Vagina (tissue), 2 donors: ENCODE data around the gene EXD2. TPM values are rescaled to one million over a fixed set of nuclear protein-coding genes. Genes with fewer than 3 reads are reported as not detected.

Source experiments
- DNase-seq, 2 donors: peaks; one replicate each; pipeline ENCODE4 v3.0.0-alpha.2; 2017; ENCODE audit errors: extremely low spot score in 2 of 2
- H3K27ac ChIP-seq: fragments of 200-600 bp; sonication (generic); one replicate; pipeline ENCODE4 v1.5.1; 2019
- H3K27me3 ChIP-seq: fragments of 200-600 bp; sonication (generic); one replicate; pipeline ENCODE4 v1.5.1; 2019
- H3K36me3 ChIP-seq, 2 donors: fragments of 200-600 bp; sonication (generic); one replicate each; pipeline ENCODE4 v1.5.1; 2017 to 2019
- H3K4me1 ChIP-seq: fragments of 200-600 bp; sonication (generic); one replicate; pipeline ENCODE4 v1.5.1; 2019
- H3K4me3 ChIP-seq, 2 donors: fragments of 200-600 bp; sonication (generic); 1 replicate in 1 of 2; 2 replicates in 1 of 2; pipeline ENCODE4 v1.5.1; 2016 to 2019
- H3K9me3 ChIP-seq: fragments of 200-600 bp; sonication (generic); one replicate; pipeline ENCODE4 v1.5.1; 2019
- POLR2A ChIP-seq, 2 donors: fragments of 450-650 bp; IDR thresholded peaks; one replicate each; pipeline ENCODE4 v1.6.1; 2017; ENCODE audit warnings: antibody characterized with exemption in 2 of 2, mild to moderate bottlenecking in 2 of 2, moderate library complexity in 2 of 2
- POLR2AphosphoS5 ChIP-seq, 2 donors: sonication (generic); formaldehyde crosslinking; IDR thresholded peaks; one replicate each; pipeline ENCODE4 v1.9.0; 2017; ENCODE audit warnings: antibody characterized with exemption in 2 of 2, mild to moderate bottlenecking in 2 of 2, low read depth in 1 of 2; ENCODE audit not compliant: insufficient read depth in 1 of 2
- intact Hi-C: fragments of 100-400 bp; cut with DNase I; formaldehyde crosslinking; loops from one replicate; pipeline ENCODE4 v1.15.1; 2023
- total RNA-seq: library from RNA; depleted of rRNA; stranded (reverse); fragments of >200 nt; gene quantifications from one replicate; pipeline ENCODE4 v1.2.3, GENCODE V29; 2016
- TF ChIP-seq, protein P1 (sequence below), 3 experiments: fragments of 450-650 bp in 2 of 3; fragments of 200-600 bp in 1 of 3; sonication (generic) in 1 of 3; IDR thresholded peaks; one replicate each; pipeline ENCODE4 v1.5.1; 2017 to 2019; ENCODE audit warnings: antibody characterized with exemption in 3 of 3, mild to moderate bottlenecking in 2 of 3, moderate library complexity in 2 of 3

EXD2 gene, protein sequence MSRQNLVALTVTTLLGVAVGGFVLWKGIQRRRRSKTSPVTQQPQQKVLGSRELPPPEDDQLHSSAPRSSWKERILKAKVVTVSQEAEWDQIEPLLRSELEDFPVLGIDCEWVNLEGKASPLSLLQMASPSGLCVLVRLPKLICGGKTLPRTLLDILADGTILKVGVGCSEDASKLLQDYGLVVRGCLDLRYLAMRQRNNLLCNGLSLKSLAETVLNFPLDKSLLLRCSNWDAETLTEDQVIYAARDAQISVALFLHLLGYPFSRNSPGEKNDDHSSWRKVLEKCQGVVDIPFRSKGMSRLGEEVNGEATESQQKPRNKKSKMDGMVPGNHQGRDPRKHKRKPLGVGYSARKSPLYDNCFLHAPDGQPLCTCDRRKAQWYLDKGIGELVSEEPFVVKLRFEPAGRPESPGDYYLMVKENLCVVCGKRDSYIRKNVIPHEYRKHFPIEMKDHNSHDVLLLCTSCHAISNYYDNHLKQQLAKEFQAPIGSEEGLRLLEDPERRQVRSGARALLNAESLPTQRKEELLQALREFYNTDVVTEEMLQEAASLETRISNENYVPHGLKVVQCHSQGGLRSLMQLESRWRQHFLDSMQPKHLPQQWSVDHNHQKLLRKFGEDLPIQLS
- total RNA-seq: 14.5 TPM

DNA sequence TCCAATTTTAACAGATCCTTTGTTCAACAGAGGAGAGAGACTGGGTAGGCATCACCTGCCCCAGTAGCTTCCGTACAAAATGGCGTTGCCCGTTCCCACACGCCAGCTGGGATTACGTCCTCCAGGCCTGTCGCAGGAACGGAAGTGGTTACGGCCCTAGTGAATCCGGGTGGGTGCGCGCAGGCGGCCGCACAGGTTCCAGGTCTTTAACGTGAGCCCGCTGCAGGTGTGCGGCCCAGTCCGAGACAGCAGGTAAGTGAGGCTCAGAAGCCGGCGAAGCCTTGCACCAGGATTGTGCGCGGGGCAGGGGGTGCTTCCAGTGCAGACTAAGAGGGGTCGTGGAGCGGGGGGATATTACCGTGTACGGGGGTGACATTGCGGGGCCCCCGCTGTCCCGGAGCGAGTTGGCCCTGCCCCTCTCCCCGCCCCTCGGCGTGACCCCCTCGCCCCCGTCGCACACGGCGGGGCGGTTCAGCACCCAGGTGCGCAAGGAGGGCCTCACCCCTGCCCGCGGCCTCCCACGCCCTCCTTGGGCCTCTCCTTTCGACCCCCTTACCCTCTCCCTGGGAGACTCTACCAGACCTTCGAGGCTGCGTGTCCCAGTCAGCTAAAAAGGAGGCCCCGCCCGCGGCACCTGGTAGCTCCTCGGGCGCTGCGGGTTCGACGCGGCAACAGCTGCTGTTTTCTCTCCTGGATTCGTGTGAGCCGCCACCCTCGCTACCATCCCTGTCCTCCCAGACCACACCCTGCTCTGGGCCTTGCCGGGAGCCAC, at the start of gene EXD2:
EXD2 (plus strand) TSS at position 159 of the 772 bp plus-strand sequence. CDS start 17,973 bp downstream, outside the sequence.
- no peaks in the 10 kb centered on the region for H3K36me3 ChIP-seq
- H3K4me1 ChIP-seq: peaks cover 9% of the 10 kb centered on the region
- H3K27me3 ChIP-seq: no peaks in the 10 kb centered on the region
- TF ChIP-seq POLR2AphosphoS5 (IDR thresholded peaks at IDR 0.05; ENCODE audit: insufficient read depth in 1 of 2, low read depth in 1 of 2) (peak; percentile 71 to 75), POLR2A (IDR thresholded peaks at IDR 0.05) (no peak)
- TF ChIP-seq, protein P1, sequence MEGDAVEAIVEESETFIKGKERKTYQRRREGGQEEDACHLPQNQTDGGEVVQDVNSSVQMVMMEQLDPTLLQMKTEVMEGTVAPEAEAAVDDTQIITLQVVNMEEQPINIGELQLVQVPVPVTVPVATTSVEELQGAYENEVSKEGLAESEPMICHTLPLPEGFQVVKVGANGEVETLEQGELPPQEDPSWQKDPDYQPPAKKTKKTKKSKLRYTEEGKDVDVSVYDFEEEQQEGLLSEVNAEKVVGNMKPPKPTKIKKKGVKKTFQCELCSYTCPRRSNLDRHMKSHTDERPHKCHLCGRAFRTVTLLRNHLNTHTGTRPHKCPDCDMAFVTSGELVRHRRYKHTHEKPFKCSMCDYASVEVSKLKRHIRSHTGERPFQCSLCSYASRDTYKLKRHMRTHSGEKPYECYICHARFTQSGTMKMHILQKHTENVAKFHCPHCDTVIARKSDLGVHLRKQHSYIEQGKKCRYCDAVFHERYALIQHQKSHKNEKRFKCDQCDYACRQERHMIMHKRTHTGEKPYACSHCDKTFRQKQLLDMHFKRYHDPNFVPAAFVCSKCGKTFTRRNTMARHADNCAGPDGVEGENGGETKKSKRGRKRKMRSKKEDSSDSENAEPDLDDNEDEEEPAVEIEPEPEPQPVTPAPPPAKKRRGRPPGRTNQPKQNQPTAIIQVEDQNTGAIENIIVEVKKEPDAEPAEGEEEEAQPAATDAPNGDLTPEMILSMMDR (IDR thresholded peaks at IDR 0.05): no peak
- DNase-seq: peak in 1 of 2 donors; percentile 87
- H3K27ac ChIP-seq: peak within 1 kb of the TSS; percentile 88
- intact Hi-C loops: no loop called here
- no peaks in the 10 kb centered on the region for H3K9me3 ChIP-seq
- H3K4me3 ChIP-seq: peak within 1 kb of the TSS; percentile 80 to 99

DNA sequence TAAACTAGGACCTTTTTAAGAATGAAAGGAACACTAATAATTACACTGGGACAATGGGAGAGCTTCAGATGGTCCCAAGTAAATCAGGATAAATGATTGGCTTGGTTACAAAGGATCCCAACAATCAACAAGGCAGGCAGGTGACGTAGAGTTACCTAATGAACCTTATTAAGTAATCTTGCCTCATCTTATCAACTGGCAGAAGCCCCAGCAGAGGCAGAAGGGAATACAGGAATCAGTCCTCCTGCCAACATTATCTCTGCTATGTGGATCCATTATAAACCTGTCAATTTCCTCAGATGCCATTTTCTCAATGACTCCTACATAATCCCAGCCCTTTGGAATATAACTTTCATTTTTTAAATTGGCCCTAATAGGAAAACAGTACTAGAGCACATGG, 49.7 kb upstream of the EXD2 start:
- H3K9me3 ChIP-seq: no peaks in the 10 kb centered on the region
- no peaks in the 10 kb centered on the region for H3K36me3 ChIP-seq
- DNase-seq: no peak
- H3K27ac ChIP-seq: no peak overlapping the region
- intact Hi-C loops: no loop called here
- H3K4me3 ChIP-seq: no peak overlapping the region
- no peaks in the 10 kb centered on the region for H3K27me3 ChIP-seq
- peaks cover 47% of the 10 kb centered on the region for H3K4me1 ChIP-seq
- TF ChIP-seq POLR2A (IDR thresholded peaks at IDR 0.05): no peak
- TF ChIP-seq, protein P1 (IDR thresholded peaks at IDR 0.05): no peak

GRCh38 chr14:69142101-69142500, 49.2 kb upstream of the EXD2 start:
- Histone ChIP-seq H3K27ac (no peak overlapping the region), H3K9me3 (no peaks in the 10 kb centered on the region), H3K4me1 (peaks cover 50% of the 10 kb centered on the region), H3K4me3 (no peak overlapping the region), H3K36me3 (no peaks in the 10 kb centered on the region), H3K27me3 (no peaks in the 10 kb centered on the region)
- no peak for TF ChIP-seq POLR2A (IDR thresholded peaks at IDR 0.05)
- intact Hi-C loops: no loop called here
- DNase-seq: no peak

GRCh38 chr14:69149461-69150244, 41.6 kb upstream of the EXD2 start:
- peaks cover 41% of the 10 kb centered on the region for H3K4me1 ChIP-seq

More at GRCh38 chr14:69149461-69150244, 41.6 kb upstream of the EXD2 start:
- no peak overlapping the region for H3K4me3 ChIP-seq
- intact Hi-C loops: no loop called here
- no peaks in the 10 kb centered on the region for H3K9me3 ChIP-seq
- DNase-seq: no peak
- H3K36me3 ChIP-seq: no peaks in the 10 kb centered on the region
- no peaks in the 10 kb centered on the region for H3K27me3 ChIP-seq
- TF ChIP-seq POLR2AphosphoS5 (IDR thresholded peaks at IDR 0.05; ENCODE audit: insufficient read depth in 1 of 2, low read depth in 1 of 2) (no peak), POLR2A (IDR thresholded peaks at IDR 0.05) (no peak)
- TF ChIP-seq, protein P1 (IDR thresholded peaks at IDR 0.05): no peak
- peak overlapping the region; percentile 3 for H3K27ac ChIP-seq
